K562 (cell line): ENCODE results near the gene ATXN1. TPM values are rescaled to one million over a fixed set of nuclear protein-coding genes. Genes with fewer than 3 reads are reported as not detected.

Source experiments
- ADNP ChIP-seq: fragments of 200-800 bp; sonication (Bioruptor generic); IDR thresholded peaks from 2 replicates; pipeline ENCODE4 v1.6.1; 2016; ENCODE audit warnings: missing genetic modification characterization, missing compliant biosample characterization
- CCNT2 ChIP-seq: IDR thresholded peaks from 2 replicates; pipeline ENCODE4 v1.6.1; 2011; ENCODE audit warnings: borderline replicate concordance, low read depth, mild to moderate bottlenecking, moderate library complexity, mixed read lengths, low read length; ENCODE audit not compliant: insufficient read length; ENCODE audit errors: extremely low read depth
- CREM ChIP-seq: IDR thresholded peaks from 2 replicates; pipeline ENCODE4 v1.6.1; 2014; ENCODE audit warnings: antibody characterized with exemption, low read depth
- ELF1 ChIP-seq: fragments of 200-800 bp; sonication (Bioruptor generic); IDR thresholded peaks from 2 replicates; pipeline ENCODE4 v1.6.1; 2016; ENCODE audit warnings: missing genetic modification characterization, missing compliant biosample characterization
- ETV5 ChIP-seq: sonication (generic); formaldehyde crosslinking; IDR thresholded peaks from 2 replicates; pipeline ENCODE4 v1.4.0; 2020; ENCODE audit warnings: low read depth, mild to moderate bottlenecking, missing genetic modification reagents
- KDM2B ChIP-seq: fragments of 250-450 bp; sonication (Bioruptor Pico); IDR thresholded peaks from 2 replicates; pipeline ENCODE4 v1.8.0; 2021; ENCODE audit warnings: mild to moderate bottlenecking, moderate library complexity
- MAZ ChIP-seq, 2 experiments: fragments of 450-650 bp in 1 of 2; sonication (generic) in 1 of 2; formaldehyde crosslinking; IDR thresholded peaks in 1 of 2; conservative IDR thresholded peaks in 1 of 2; 2 replicates each; pipeline versions ENCODE4 v1.4.0 to v1.5.0; 2020; ENCODE audit warnings: mild to moderate bottlenecking in 1 of 2, missing genetic modification reagents in 1 of 2
- MIER1 ChIP-seq: fragments of 450-650 bp; IDR thresholded peaks from 2 replicates; pipeline ENCODE4 v1.6.1; 2016; ENCODE audit warnings: antibody characterized with exemption, mild to moderate bottlenecking, low read depth
- PHB2 ChIP-seq: fragments of 450-650 bp; IDR thresholded peaks from 2 replicates; pipeline ENCODE4 v1.6.1; 2017; ENCODE audit warnings: low read depth
- PTTG1 ChIP-seq: fragments of 450-650 bp; IDR thresholded peaks from 2 replicates; pipeline ENCODE4 v1.6.1; 2016; ENCODE audit warnings: low read depth, mild to moderate bottlenecking, missing genetic modification characterization, missing compliant biosample characterization
- RBBP5 ChIP-seq: fragments of 200-600 bp; sonication (generic); IDR thresholded peaks from 2 replicates; pipeline ENCODE4 v1.6.1; 2012; ENCODE audit warnings: borderline replicate concordance, mild to moderate bottlenecking, low read length, control low read depth, inconsistent platforms; ENCODE audit not compliant: insufficient read depth, poor library complexity, severe bottlenecking
- SRSF1 ChIP-seq: fragments of 200-400 bp; formaldehyde crosslinking; IDR thresholded peaks from 2 replicates; pipeline ENCODE4 v1.6.1; 2017; ENCODE audit warnings: mild to moderate bottlenecking, low read depth, low read length, moderate library complexity
- SRSF7 ChIP-seq: fragments of 200-400 bp; formaldehyde crosslinking; optimal IDR thresholded peaks from 2 replicates; pipeline ENCODE3; 2017; ENCODE audit warnings: mild to moderate bottlenecking, low read depth, low read length
- ZNF140 ChIP-seq: fragments of 250-450 bp; sonication (Bioruptor Pico); IDR thresholded peaks from 2 replicates; pipeline ENCODE4 v1.8.0; 2021; ENCODE audit warnings: moderate library complexity, mild to moderate bottlenecking, inconsistent platforms
- ZNF589 ChIP-seq: fragments of 200-800 bp; sonication (Bioruptor generic); IDR thresholded peaks from 2 replicates; pipeline ENCODE4 v1.6.1; 2016; ENCODE audit warnings: low read depth, missing genetic modification characterization, missing compliant biosample characterization
- ZNF592 ChIP-seq: fragments of 450-650 bp; IDR thresholded peaks from 2 replicates; pipeline ENCODE4 v1.6.1; 2017; ENCODE audit warnings: antibody characterized with exemption, mild to moderate bottlenecking
- ZNF830 ChIP-seq: fragments of 250-450 bp; sonication (Bioruptor Pico); IDR thresholded peaks from 2 replicates; pipeline ENCODE4 v1.5.0; 2021; ENCODE audit warnings: mild to moderate bottlenecking
- polyA plus RNA-seq, 8 experiments: library from polyadenylated mRNA; depleted of rRNA in 4 of 8; stranded (reverse) in 5 of 8; unstranded in 3 of 8; fragments of >200 nt; fragmentation: Nextera tagmentation in 2 of 8; fragmentation: Illumina TruSeq in 1 of 8; extraction: Ambion mirVana in 2 of 8; extraction: Trizol in 1 of 8; gene quantifications; 2 replicates each; pipeline versions ENCODE4 v1.2.1 to v1.2.3, GENCODE V29; 2011 to 2014; ENCODE audit warnings: inconsistent platforms in 1 of 8, missing spikeins in 1 of 8
- total RNA-seq, 7 experiments: library from RNA; depleted of rRNA in 6 of 7; stranded (reverse); fragments of >200 nt in 6 of 7; fragmentation: Illumina TruSeq in 2 of 7; extraction: Trizol in 2 of 7; gene quantifications; 2 replicates each; pipeline versions ENCODE4 v1.2.1 to v1.2.3, GENCODE V29; 2011 to 2021; ENCODE audit warnings: low replicate concordance in 1 of 7
- TF ChIP-seq, protein P1 (sequence below), 2 experiments: fragments of 450-650 bp; IDR thresholded peaks; 2 replicates each; pipeline ENCODE4 v1.6.1; 2016
- TF ChIP-seq, protein P2 (sequence below): fragments of 250-450 bp; sonication (Bioruptor Pico); IDR thresholded peaks from 2 replicates; pipeline ENCODE4 v1.8.0; 2022; ENCODE audit warnings: moderate library complexity, mild to moderate bottlenecking, inconsistent platforms

ATXN1 gene
- total and polyA plus RNA-seq, 9 of the 15 experiments (the other 6 are each of a cell fraction or from before 2014, with no cell fraction given) = under 0.01 to 1.2 (median 0.58) TPM

DNA sequence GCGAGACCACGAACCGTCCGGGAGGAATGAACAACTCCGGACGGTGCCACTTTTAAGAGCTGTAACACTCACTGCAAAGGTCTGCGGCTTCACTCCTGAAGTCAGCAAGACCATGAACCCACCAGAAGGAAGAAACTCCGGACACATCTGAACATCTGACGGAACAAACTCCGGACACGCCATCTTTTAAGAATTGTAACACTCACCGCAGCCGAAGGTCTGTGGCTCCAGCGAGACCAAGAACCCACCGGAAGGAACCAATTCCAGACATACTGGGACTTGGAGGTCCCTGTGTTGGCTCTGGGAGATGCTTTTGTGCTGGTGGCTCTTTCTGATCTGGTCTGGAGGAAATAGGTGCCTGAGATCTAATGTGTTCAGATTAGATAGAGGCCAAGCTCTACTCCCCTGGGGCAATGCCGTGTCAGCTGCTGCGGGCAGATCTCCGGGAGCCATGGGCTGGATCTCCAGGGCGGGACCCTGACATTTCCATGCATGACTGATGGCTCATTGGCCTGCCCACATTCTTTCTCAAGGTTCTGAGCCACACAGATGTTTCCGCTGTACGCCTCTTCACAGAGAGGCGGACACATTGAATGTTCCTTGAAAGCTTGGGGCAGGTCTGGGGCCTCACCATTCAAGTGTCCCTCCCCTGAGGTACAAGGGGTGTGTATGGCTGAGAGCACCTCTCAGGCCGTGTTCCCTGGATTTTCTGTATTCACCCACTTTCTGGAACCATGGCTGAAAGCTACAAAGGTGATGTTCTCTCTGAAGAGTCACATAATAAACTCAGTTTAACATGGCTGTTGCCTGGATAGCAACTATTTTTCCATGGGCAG is 493.6 kb downstream of the ATXN1 start (continued):
- TF ChIP-seq SRSF1 = no peak
- no peak for TF ChIP-seq ZNF140 (CRISPR knock-in tag)
- peak; percentile 87 for TF ChIP-seq PHB2
- TF ChIP-seq RBBP5 = peak; percentile 19
- TF ChIP-seq ADNP (tag) = no peak
- peak; percentile 77; the same call in 1 of the 2 replicates for TF ChIP-seq ZNF592
- TF ChIP-seq, protein P1, sequence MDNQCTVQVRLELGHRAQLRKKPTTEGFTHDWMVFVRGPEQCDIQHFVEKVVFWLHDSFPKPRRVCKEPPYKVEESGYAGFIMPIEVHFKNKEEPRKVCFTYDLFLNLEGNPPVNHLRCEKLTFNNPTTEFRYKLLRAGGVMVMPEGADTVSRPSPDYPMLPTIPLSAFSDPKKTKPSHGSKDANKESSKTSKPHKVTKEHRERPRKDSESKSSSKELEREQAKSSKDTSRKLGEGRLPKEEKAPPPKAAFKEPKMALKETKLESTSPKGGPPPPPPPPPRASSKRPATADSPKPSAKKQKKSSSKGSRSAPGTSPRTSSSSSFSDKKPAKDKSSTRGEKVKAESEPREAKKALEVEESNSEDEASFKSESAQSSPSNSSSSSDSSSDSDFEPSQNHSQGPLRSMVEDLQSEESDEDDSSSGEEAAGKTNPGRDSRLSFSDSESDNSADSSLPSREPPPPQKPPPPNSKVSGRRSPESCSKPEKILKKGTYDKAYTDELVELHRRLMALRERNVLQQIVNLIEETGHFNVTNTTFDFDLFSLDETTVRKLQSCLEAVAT (IDR thresholded peaks at IDR 0.05) = peak in 1 of 2 experiments; percentile 96
- peak; percentile 96 for TF ChIP-seq ETV5
- TF ChIP-seq ZNF589 (CRISPR knock-in tag) = peak; percentile 96
- TF ChIP-seq SRSF7 = no peak
- TF ChIP-seq PTTG1 (tag) = no peak
- TF ChIP-seq MAZ (CRISPR knock-in tag; conservative IDR thresholded peaks at IDR 0.05 in 1 of 2, IDR thresholded peaks at IDR 0.05 in 1 of 2) = peak; percentile 60 to 73; a peak in 2 of 4 replicates
- peak; percentile 13; the same call in 1 of the 2 replicates for TF ChIP-seq KDM2B (CRISPR knock-in tag)
- TF ChIP-seq, protein P2, sequence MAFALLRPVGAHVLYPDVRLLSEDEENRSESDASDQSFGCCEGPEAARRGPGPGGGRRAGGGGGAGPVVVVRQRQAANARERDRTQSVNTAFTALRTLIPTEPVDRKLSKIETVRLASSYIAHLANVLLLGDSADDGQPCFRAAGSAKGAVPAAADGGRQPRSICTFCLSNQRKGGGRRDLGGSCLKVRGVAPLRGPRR (CRISPR knock-in tag) = peak; percentile 73; the same call in 1 of the 2 replicates
- peak; percentile 30; the same call in 1 of the 2 replicates for TF ChIP-seq MIER1
- 0 out of 2 replicates have a peak, but pooled peaks have one; percentile 57 for TF ChIP-seq ZNF830 (CRISPR knock-in tag)
- TF ChIP-seq CCNT2 = peak; percentile 99
- peak; percentile 65 for TF ChIP-seq ELF1 (tag)
- peak; percentile 88 for TF ChIP-seq CREM
